ENCODE measurements around the gene TCF3. TPM values are rescaled to one million over a fixed set of nuclear protein-coding genes. Genes with fewer than 3 reads are reported as not detected.
"Not testable (repeated sequence)": the region's sequence is repeated elsewhere in the genome, so short reads cannot be mapped to it uniquely, and the experiment has no call there.

TCF3 gene
- total RNA-seq, 2 donors from 2014 or later: 64.2 to 114 TPM

- TF ChIP-seq CTCF (IDR thresholded peaks at IDR 0.05): no peak
- intact Hi-C loops (cut with DNase I): loop anchor here (5.0 kb wide), 1 partner anchor 94 kb away; no protein-coding TSS in a partner anchor
- Histone ChIP-seq H3K27ac (no peak overlapping the region), H3K27me3 (peaks cover 46% of the 10 kb centered on the region), H3K36me3 (no peaks in the 10 kb centered on the region), H3K4me1 (peaks cover 5% of the 10 kb centered on the region), H3K9ac (ENCODE audit: low read depth in 2 of 2, low read length in 2 of 2) (no peak overlapping the region), H3K4me3 (no peak overlapping the region), H3K9me3 (no peaks in the 10 kb centered on the region)
- no peak for DNase-seq
Measured at GRCh38 chr19:1673645-1674292, 21.4 kb upstream of the TCF3 start.

DNA sequence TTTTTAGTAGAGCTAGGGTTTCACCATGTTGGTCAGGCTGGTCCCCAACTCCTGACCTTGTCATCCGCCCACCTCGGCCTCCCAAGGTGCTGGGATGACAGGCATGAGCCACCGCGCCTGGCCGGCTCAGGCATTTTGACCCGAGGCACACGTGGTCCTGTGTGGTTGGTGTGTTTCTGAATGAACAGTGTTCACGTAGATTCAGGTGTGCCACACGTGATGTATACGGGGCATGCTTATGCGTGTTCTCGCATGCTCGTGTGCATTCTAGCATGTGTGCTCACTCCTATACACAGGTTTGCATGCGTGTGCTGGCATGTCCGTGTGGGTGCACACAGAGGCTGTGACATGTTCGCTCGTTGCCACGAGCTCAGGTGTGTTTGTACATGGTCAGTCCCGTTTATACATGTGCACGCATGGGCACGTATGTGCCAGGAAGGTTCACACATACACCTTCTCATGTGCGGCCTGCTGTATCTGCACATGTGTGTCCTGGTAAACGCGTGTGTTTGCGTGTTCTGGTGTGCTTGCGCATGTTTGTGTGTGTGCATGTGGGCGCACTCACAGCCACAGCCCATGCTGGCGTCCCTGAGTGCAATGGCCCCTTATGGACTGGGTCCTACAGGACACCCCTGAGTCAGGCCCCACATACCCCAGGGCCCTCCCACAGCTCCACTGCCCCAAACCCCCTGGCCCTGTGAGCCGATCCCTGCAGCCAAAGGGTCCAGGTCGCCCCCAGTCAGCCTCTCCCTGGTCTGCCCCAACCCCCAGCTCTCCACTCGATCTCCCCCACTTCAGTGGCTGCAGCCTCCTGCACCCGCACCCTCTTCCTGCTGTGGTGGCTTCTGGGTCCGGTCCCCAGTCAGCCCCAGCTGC, 20.6 kb upstream of the TCF3 start:
- H3K27ac ChIP-seq: no peak overlapping the region
- H3K9me3 ChIP-seq: no peaks in the 10 kb centered on the region
- H3K9ac ChIP-seq (ENCODE audit: low read depth in 2 of 2, low read length in 2 of 2): no peak overlapping the region
- no peak for TF ChIP-seq CTCF (IDR thresholded peaks at IDR 0.05)
- H3K4me3 ChIP-seq: no peak overlapping the region
- DNase-seq: no peak
- peaks cover 48% of the 10 kb centered on the region for H3K27me3 ChIP-seq
- H3K36me3 ChIP-seq: no peaks in the 10 kb centered on the region
- intact Hi-C loops (cut with DNase I): loop anchor here (5.0 kb wide), 1 partner anchor 94 kb away; no protein-coding TSS in a partner anchor
- peaks cover 5% of the 10 kb centered on the region for H3K4me1 ChIP-seq

GRCh38 chr19:1672038-1672768, 19.8 kb upstream of the TCF3 start:
- Histone ChIP-seq H3K4me3 (peak overlapping the region; percentile 9), H3K36me3 (no peaks in the 10 kb centered on the region), H3K4me1 (peaks cover 5% of the 10 kb centered on the region), H3K27ac (no peak overlapping the region), H3K9ac (ENCODE audit: low read depth in 2 of 2, low read length in 2 of 2) (peak overlapping the region in 1 of 2 donors; percentile 35), H3K27me3 (peaks cover 50% of the 10 kb centered on the region), H3K9me3 (no peaks in the 10 kb centered on the region)
- peak; percentile 41 for DNase-seq
- intact Hi-C loops (cut with DNase I): loop anchor here (5.0 kb wide), 1 partner anchor 95 kb away; no protein-coding TSS in a partner anchor
- TF ChIP-seq CTCF (IDR thresholded peaks at IDR 0.05): peak; percentile 87

DNA sequence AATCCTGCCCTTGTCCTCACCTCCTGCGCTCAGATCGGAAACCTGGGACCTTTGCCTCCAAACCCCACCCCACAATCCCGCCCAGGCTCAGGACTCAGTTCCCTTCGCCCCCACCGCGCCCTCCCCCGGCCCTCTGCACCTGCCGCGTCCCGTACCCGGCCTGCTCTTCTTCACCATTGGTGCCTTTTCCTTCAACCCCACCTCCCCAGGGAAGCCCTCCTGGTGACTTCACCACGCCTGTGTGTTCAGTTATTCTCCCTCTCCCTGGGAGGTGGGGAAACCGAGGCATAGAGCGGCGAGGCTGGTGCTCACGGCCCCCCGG, 19.3 kb upstream of the TCF3 start:
- no peak for TF ChIP-seq CTCF (IDR thresholded peaks at IDR 0.05)
- DNase-seq: no peak
- Histone ChIP-seq H3K4me1 (peaks cover 5% of the 10 kb centered on the region), H3K27me3 (peaks cover 47% of the 10 kb centered on the region), H3K9me3 (no peaks in the 10 kb centered on the region), H3K4me3 (peak overlapping the region; percentile 9), H3K9ac (ENCODE audit: low read depth in 2 of 2, low read length in 2 of 2) (no peak overlapping the region), H3K36me3 (no peaks in the 10 kb centered on the region), H3K27ac (no peak overlapping the region)
- intact Hi-C loops (cut with DNase I): loop anchor here (2.0 to 5.0 kb wide), 2 partner anchors 96 to 125 kb away; no protein-coding TSS in a partner anchor

DNA sequence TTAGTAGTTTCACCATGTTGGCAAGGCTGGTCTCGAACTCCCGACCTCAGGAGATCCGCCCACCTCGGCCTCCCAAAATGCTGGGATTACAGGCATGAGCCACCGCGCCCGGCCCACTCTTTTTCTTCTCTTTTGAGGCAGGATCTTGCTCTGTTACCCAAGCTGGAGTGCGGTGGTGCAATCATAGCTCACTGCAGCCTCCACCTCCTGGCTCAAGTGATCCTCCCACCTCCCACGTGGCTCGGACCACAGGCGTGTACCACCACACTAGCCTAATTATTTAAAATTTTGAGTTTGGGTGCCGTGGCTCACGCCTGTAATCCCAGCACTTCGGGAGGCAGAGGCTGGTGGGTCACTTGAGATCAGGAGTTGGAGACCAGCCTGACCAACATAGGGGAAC, 18.3 kb upstream of the TCF3 start:
- H3K9ac ChIP-seq (ENCODE audit: low read depth in 2 of 2, low read length in 2 of 2); H3K36me3 ChIP-seq; H3K4me3 ChIP-seq; DNase-seq; H3K9me3 ChIP-seq; H3K27ac ChIP-seq; H3K4me1 ChIP-seq: not testable (repeated sequence)
- intact Hi-C loops (cut with DNase I): loop anchor here (2.0 to 5.0 kb wide), 2 partner anchors 97 to 124 kb away; no protein-coding TSS in a partner anchor
- H3K27me3 ChIP-seq: peaks cover 39% of the 10 kb centered on the region
